ENCODE results near the gene NARF. TPM values are rescaled to one million over a fixed set of nuclear protein-coding genes. Genes with fewer than 3 reads are reported as not detected.

NARF gene
- 109 and 110 TPM in 2 replicates for total RNA-seq

DNA sequence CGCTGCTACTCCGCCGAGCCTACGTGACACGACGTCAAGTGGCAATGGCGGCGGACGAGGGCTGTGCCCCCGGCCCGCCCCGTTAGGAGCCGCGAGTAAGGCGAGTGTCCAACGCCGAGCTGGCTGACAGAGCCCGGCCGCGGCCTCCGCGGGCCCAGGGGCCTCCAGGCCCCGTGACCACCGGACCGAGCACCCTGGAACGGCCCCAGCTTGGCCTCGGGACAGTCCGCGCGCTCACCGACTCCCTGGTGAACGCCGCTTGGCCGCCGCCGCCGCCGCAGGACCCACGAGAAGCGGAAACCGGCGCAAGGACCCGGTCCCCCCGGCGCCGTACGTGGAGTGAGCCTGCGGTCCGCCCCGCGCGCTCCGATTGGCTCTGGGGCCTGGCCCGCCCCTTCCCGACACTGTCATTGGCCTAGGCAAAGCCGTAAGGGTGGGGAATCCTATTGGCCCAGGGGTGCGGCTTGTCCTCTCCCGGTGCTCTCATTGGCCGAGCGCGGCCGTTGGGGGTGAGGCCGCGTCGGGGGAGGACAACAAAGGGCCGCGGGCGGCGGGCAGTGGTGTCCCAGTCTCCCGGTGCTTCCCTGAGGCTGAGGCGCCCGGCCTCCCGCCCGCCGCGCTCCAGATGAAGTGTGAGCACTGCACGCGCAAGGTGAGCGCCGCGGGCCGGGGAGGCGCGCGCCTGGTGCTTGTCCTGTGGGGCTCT is at the start of gene NARF:
NARF (plus strand) TSS at position 563 of the 706 bp plus-strand sequence; CDS start at position 626, 63 bp downstream.
- intact Hi-C loops (cut with micrococcal nuclease), result loop anchor here (1.0 to 2.0 kb wide), 4 partner anchors 9 to 60 kb away; partner anchors contain the start of genes FOXK2, HEXD and OGFOD3

DNA sequence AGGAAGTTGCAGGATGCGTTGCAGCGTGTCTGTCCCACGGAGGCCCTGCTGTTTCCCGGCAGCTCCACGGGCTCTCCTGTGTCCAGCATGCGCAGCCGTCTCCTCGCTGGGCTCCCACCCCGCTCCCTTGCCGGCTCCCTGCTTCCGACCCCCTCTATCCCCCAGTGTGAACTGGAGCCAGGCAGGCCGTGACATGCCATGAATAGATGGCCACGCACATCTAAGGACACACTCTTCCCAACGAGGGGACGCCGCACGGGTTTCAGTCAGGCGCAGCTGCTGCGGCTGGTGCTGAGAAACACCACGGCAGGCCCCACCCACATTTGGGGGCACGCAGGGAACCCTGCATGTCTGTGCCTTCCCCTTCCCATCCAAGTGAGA is 49.6 kb upstream of the NARF start:
- intact Hi-C loops (cut with micrococcal nuclease), result no loop called here

DNA sequence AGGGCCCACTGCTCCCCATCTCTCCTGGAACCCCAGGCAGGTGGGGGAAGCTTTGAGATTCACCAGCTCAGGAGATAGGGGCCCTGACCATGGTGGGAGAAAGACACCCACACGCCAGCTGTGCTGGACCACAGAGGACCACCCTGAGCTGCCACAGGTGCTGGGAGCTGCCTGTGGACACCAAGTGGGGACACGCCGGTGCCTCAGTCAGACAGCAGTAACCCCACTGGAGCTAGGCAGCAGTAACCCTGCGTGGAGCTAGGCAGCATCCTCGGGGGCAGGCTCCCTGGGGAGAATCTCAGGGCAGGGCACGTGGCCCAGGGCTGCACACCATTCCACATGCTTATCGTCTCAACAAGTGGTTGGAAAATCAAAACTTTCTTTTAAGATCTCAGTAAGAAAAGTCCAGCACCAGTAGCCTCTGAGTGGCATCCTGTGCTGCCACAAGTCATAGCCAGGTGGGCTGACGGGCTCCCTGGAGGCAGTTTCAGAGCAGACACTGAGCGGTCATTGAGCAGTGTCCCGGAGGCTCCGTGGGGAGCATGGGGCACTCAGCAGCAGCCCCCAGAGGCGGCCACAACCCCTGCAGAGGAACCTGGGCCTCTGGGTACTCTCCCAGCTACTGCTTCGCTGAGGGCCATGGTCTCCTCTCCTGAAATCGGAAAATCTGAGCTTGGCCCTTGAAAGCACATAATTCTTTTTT is 48.4 kb upstream of the NARF start:
- intact Hi-C loops (cut with micrococcal nuclease), result loop anchor here (10.0 kb wide), 3 partner anchors 85 to 175 kb away; no protein-coding TSS in a partner anchor

DNA sequence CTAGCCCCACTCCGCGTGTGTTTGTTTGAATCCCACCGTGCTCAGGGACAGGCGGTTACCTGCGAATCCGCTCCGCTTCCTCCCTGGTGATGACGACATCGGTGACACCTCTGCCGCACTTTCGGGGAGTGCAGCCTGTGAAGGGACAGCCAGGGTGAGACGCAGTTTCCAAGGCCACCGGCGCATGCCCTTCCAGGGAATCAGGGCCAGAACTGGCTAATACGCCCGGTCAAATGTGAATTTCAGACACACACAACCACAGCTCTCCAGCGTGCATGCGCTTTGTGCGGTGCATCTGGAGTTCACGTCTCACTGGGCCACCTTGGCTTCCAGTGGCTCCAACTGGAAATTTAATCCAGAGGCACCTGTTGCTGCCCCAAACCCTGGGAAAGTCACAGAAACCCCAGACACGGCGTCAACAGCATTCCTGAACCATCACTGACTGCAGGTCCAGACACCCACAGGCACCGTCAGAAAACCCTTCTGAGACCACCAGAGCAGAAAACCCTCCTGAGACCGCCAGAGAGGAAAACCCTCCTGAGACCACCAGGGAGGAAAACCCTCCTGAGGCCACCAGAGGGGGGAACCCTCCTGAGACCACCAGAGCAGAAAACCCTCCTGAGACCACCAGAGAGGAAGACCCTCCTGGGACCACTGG is 47.0 kb upstream of the NARF start:
- intact Hi-C loops (cut with micrococcal nuclease), result loop anchor here (10.0 kb wide), 3 partner anchors 83 to 177 kb away; no protein-coding TSS in a partner anchor

DNA sequence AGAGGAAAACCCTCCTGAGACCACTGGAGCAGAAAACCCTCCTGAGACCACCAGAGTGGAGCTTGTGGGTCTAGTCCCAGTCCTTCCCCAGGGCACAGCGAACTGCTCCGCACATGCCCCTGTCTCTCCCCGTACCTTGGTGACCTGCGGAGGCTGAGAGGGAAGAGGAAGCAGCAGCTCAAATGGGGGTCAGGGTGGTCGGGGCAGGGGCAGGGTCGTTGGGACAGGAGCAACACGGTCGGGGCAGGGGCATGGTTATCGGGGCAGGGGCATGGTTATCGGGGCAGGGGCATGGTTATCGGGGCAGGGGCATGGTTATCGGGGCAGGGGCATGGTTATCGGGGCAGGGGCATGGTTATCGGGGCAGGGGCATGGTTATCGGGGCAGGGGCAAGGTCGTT is 46.5 kb upstream of the NARF start:
- intact Hi-C loops (cut with micrococcal nuclease), result loop anchor here (10.0 kb wide), 3 partner anchors 83 to 177 kb away; no protein-coding TSS in a partner anchor

DNA sequence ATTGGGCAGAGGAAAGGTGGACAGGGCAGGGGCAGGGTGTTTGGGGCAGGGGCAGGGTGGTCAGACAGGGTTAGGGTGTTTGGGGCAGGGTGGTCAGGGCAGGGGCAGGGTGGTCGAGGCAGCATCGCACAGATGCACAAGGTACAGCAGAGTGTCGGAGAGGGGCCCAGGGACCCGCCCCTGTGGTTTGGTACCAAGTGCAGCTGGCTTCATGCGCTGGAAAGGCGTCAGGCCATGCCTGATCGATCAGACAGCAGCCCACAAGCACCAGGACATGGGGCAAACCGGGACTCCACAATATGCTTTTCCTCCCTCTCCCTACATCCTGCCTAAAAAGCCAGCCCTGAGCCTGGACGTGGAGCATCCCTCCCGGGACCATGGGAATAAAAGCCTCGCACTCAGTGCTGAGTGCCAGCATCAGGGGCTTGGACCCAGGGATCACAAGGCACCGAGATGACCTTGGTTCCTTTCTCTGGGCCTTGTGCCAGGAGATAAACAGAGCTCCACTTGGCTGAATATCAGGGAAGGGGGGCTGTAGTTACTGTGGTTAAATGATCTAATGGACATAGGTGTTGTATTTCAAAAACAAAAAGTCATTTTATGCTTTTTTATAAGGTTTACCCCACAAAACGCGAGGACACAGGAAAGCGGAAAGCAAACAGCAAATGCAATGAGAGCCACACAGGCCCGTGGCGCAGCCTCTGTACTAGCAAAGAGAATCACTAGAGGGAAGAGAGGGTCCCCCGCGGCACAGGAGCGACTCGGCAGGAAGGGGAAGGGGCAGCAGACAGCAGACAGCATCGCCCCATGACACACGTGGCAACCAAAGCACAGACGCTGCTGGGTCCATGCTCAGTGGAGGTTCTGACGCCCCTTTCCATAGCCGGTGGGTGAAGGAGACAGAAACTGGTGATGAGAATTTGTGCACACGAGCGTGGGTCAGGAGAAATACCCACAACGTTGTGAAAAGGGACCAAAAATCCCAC is 45.7 kb upstream of the NARF start:
- intact Hi-C loops (cut with micrococcal nuclease), result loop anchor here (10.0 kb wide), 3 partner anchors 82 to 178 kb away; no protein-coding TSS in a partner anchor

DNA sequence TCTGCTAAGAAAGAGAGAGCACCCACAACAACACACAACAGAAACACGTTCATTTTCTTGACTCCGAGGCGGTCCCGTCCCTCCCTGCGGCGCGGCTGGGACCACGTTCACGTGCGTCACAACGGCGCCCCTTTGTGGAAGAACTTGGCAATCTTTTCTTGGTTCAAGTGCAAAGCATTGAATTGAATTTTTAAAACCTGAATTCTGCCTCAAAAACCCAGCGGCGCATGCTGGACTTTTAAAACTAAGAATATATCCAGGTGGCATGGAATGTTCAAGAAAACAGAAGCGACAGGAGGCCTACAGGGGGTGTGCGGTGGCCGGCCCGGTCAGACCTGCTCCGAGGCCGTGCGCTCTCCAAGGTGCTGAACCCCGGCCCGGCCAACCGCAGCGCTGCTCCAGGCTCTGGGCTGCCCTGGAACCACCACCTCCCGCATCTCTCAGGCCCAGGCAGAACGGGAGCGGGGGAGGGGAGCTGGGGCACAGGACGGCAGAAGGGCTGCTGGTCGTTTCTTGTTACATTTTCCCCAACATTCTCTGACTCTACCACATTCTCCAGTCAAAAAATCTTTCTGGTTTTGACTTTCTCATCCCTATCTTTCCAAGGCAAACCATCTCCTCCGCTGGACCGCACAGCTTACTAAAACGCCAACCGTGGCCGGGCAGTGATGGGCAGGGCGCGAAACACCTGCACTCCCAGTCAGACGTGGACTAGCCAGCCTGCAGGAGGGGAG is 43.8 kb upstream of the NARF start:
- intact Hi-C loops (cut with micrococcal nuclease), result loop anchor here (1.0 to 10.0 kb wide), 4 partner anchors 63 to 180 kb away; no protein-coding TSS in a partner anchor

DNA sequence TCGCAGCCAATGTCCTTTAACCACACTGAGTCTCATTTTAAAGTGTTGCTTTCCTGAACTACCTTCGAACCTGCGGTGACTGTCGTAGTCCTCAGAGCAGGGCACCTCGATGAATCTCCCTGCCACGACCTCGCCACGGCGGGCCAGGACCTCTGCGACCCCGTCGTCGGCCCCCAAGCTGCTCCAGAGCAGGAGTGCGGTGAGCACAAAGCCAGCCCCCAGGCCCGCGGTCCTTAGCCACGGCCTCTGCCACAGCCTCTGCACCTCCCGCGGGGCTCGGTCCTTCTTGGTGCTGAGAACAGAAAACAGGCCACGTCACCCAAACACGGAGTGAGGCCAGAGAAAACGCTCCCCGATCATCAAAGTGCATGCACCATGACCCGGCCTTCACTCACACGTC is 43.2 kb upstream of the NARF start:
- intact Hi-C loops (cut with micrococcal nuclease), result loop anchor here (10.0 kb wide), 3 partner anchors 79 to 181 kb away; no protein-coding TSS in a partner anchor

DNA sequence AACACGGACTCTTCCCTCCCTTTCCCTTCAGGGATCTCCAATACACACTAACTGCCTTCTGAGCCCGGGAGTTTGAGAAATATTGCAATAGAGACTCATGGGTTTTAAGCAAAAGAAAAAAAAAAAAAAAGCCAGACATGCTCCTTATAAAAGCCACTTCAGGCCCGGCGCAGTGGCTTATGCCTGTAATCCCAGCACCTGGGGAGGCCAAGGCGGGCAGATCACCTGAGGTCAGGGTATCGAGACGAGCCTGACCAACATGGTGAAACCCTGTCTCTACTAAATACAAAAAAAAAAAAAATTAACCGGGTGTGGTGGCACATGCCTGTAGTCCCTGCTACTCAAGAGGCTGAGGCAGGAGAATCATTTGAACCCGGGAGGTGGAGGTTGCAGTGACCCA is 42.8 kb upstream of the NARF start:
- intact Hi-C loops (cut with micrococcal nuclease), result loop anchor here (10.0 kb wide), 3 partner anchors 79 to 181 kb away; no protein-coding TSS in a partner anchor

DNA sequence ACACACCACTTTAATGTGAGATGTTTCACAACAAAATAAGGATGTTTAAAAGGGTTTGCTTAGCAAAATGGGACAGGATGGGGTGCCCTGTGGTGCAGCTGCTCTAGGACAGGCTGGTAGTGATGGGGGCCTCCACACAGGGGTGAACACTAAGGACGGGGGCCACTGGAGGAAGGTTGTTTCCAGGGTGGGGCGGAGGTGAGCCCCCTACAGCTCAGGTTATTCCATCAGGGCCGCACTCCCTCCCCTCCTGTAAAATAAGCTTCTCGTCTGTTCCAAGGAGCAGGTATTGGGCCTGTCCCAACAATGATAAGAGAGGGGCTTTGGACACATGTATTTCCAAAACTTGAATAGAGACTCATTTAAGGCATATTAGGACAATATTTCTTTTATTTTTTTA is 42.3 kb upstream of the NARF start:
- intact Hi-C loops (cut with micrococcal nuclease), result loop anchor here (10.0 kb wide), 3 partner anchors 79 to 181 kb away; no protein-coding TSS in a partner anchor

DNA sequence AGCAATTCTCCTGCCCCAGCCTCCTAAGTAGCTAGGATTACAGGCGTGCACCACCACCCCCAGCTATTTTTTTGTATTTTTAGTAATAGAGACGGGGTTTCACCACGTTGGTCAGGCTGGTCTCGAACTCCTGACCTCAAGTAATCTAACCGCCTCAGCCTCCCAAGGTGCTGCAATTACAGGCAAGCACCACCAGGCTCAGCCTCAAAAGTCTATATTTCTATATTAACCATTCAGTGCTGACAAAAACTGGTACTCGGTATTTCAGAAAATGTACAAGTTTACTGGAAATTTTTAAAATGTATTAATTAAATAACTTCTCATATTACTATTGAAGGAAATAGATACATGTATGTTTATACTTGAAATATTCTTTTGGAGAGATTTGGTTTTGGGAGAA is 41.8 kb upstream of the NARF start:
- intact Hi-C loops (cut with micrococcal nuclease), result loop anchor here (10.0 kb wide), 3 partner anchors 78 to 182 kb away; no protein-coding TSS in a partner anchor

DNA sequence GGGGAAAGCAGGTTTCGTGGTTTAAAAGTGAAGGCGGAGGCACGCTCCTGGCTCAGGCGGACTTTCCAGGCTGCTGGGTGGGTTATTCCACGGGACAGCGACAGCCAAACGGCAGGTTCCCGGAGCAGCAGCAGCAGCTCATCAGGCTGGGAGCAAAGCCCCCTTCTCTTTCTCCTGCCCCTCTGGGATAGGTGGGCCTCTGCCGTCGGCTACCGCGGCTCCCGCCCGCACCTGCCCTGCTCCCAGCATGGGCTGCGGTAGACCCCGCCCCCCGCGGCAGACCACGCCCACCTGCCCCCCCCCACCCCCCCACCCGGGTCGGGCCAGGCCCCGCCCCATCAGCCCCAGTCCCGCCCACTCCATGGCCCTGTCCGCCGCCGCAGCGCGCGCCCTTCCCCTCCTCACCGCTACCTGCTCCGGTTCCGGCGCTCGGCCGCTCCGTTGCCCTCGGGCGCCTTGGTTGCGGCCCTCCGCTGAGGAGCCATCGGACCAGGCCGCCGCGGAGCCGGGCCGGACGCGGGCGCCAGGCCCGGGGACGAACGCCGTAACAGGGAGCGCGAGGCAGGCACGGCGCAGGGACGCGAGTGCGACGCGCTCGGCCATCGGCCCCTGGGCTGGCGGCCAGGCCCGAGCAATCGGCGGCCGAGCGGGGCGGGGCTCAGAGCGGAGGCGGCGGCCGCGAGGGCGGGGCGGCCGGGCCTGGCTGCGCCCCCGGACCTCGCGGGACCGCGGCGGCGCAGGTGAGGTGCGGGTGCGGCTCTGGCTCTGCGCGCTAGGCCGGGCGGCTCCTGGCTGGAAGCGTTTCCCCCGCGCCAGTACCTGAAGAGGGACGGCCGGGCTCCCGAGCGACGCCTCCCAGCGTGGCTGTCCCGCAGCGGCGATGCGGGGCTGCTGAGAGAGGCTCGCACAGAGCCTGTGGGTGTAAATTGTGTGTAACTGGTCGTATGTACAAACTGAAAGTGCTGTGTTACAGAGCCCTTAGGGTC is 40.2 kb upstream of the NARF start, which contains the start of the genes HEXD and OGFOD3:
HEXD (plus strand) TSS at position 347 of the 986 bp plus-strand sequence. CDS start 1,453 bp downstream, outside the sequence.
OGFOD3 (minus strand) TSS at position 586 of the 986 bp plus-strand sequence; CDS start at position 485, 101 bp downstream.
- intact Hi-C loops (cut with micrococcal nuclease), result loop anchor here (1.0 to 10.0 kb wide), 6 partner anchors 32 to 231 kb away; partner anchors contain the start of genes CYBC1, NARF and WDR45B

DNA sequence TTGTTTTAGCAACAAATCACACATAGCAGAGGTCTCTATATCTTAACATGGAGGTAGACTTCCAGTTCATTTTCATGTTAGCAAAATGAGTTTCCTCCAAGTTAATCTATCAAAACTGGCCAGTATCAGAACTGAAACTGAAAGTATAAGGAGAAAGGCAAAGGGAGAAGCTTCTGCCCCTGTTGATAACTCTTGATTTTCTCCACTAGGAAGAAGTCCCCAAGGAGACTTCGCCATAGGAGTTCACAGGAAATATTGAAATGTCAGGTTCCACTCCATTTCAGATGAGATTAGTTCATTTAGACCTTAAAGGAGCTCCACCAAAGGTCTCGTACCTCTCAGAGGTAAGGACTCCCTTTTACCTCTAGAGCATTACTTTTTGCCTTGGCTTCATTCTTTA is 39.0 kb upstream of the NARF start:
- intact Hi-C loops (cut with micrococcal nuclease), result loop anchor here (2.0 to 10.0 kb wide), 4 partner anchors 75 to 229 kb away; partner anchors contain the start of gene WDR45B

DNA sequence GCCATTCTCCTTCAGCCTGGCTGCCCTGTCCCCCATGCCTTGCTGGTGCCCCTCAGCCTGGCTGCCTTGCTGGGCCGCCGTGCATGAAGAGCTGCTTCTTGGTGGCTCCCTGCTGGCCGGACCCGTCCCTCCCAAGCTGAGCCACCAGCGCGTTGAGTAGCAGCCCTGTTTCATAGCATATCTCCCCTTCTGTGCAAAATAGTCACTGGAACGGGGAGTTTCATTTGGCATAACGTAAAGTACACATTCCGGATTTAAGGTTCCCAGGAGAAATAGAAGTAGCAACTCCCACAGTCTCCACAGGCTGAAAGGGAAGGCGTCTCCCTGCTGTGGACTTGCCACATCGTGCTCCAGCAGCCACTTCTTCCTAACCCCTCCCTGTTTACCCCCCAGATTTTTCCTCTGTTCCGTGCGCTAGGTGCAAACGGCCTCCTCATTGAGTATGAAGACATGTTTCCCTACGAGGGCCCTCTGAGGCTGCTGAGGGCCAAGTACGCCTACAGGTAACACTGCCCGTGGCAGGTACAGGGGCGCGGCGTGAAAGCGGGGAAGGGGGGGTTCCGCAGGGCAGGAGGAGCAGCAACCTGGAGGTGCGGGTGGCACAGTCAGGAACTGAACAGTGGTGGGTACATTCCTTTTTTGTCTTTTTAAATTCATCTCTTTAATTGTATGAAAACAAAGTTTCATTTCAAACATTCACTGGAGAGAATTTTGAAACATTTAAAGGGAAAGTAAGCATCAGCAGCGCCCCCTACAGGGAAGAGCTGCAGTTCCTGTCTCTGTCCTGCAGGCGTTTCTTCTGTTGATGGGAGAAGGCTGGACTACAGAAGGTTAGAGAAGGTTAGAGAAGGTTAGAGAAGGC is 34.3 kb upstream of the NARF start:
- intact Hi-C loops (cut with micrococcal nuclease), result no loop called here

DNA sequence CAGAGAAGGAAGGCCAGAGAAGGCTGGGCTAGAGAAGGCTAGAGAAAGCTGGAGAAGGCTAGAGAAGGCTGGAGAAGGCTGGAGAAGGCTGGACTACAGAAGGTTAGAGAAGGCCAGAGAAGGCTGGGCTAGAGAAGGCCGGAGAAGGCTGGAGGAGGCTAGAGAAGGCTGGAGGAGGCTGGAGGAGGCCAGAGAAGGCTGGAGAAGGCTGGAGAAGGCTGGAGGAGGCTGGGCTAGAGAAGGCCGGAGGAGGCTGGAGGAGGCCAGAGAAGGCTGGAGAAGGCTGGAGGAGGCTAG is 33.7 kb upstream of the NARF start:
- intact Hi-C loops (cut with micrococcal nuclease), result no loop called here

DNA sequence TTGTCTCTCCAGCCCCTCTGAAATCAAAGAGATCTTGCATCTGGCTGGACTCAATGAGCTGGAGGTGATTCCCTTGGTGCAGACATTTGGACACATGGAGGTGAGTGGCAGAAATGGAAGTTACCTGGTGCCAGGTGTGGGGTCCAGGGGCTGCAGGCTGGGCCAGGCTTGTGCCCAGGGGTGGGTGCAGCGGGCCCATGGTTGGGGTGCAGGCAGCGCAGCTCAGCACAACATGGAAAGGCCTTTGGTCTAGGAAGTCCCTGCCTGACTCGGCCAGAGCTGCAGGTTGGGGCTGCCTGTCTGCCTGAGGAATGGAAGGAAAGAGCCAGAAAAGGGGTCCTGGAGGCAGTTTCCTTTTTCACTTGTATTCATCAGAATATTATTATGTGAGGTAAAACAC is 30.0 kb upstream of the NARF start:
- intact Hi-C loops (cut with micrococcal nuclease), result no loop called here

DNA sequence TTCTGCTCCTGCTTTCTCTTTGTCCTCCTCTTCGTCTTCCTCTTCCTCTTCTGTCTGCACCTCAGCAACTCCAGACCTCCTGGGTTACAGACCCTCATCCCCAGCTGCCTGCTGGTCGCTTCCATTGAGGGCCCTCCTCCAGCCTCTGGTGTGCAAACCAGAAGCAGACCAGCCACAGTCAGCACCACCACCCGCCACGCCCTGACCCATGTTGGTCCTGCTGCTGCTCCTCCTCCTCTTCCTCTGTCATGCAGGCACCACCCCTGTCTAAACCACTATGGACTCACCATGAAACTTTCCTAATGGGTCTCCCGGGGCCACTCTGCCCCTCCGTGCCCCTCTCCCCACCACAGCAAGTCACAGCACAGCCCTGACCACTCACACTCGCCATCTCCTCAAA is 28.7 kb upstream of the NARF start:
- intact Hi-C loops (cut with micrococcal nuclease), result no loop called here
